Lower leg skin (tissue), 4 donors: ENCODE data around the gene CFDP1. TPM values are rescaled to one million over a fixed set of nuclear protein-coding genes. Genes with fewer than 3 reads are reported as not detected.

ENCODE experiments used
- DNase-seq, 2 donors: peaks; one replicate each; pipeline ENCODE4 v3.0.0-alpha.2; 2019; ENCODE audit warnings: low spot score in 2 of 2
- H3K4me3 ChIP-seq: fragments of 200-600 bp; sonication (generic); 2 replicates; pipeline ENCODE4 v1.5.1; 2017; ENCODE audit warnings: mild to moderate bottlenecking, low read depth; ENCODE audit not compliant: poor library complexity, severe bottlenecking
- POLR2A ChIP-seq, 2 donors: fragments of 450-650 bp; IDR thresholded peaks; one replicate each; pipeline ENCODE4 v1.6.1; 2016 to 2017; ENCODE audit warnings: antibody characterized with exemption in 2 of 2, mild to moderate bottlenecking in 1 of 2, moderate library complexity in 1 of 2
- WGBS, 2 donors: methylation state at CpG; one replicate each; pipeline ENCODE4 v1.1.5; 2018; 5-methylcytosine and 5-hydroxymethylcytosine counted together
- intact Hi-C: fragments of 100-400 bp; cut with DNase I; formaldehyde crosslinking; loops from one replicate; pipeline ENCODE4 v1.15.0; 2023; ENCODE audit warnings: low total_unique reads
- total RNA-seq, 4 donors: library from RNA; depleted of rRNA; stranded (reverse); fragments of >200 nt; gene quantifications; one replicate each; pipeline ENCODE4 v1.1.0, GENCODE V29; 2016
- TF ChIP-seq, protein P1 (sequence below), 3 donors: fragments of 450-650 bp; IDR thresholded peaks; one replicate each; pipeline ENCODE4 v1.5.1; 2016; ENCODE audit warnings: antibody characterized with exemption in 3 of 3, mild to moderate bottlenecking in 3 of 3, moderate library complexity in 2 of 3

Gene CFDP1
- total RNA-seq, 4 donors from 2014 or later, result 43.1 to 52.3 (median 49.5) TPM

DNA sequence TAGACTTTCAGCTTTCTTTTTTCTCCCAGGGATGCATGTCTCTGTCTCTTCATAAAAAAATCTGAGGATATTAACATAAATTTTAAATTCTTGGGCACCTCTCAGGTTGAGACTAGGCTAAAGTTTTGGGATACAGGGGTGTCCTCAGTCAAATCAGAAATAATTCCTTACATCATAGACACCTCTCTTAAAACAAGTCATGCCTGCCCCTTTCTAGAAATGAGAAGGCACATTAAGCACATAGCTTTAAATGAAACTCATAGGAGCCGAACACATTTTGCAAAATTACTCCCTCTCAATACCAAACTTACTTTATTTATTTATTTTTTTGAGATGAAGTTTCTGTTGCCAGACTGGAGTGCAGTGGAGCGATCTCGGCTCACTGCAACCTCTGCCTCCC lies 114.6 kb downstream of the CFDP1 start:
- no peak for TF ChIP-seq POLR2A (IDR thresholded peaks at IDR 0.05)
- TF ChIP-seq, protein P1, sequence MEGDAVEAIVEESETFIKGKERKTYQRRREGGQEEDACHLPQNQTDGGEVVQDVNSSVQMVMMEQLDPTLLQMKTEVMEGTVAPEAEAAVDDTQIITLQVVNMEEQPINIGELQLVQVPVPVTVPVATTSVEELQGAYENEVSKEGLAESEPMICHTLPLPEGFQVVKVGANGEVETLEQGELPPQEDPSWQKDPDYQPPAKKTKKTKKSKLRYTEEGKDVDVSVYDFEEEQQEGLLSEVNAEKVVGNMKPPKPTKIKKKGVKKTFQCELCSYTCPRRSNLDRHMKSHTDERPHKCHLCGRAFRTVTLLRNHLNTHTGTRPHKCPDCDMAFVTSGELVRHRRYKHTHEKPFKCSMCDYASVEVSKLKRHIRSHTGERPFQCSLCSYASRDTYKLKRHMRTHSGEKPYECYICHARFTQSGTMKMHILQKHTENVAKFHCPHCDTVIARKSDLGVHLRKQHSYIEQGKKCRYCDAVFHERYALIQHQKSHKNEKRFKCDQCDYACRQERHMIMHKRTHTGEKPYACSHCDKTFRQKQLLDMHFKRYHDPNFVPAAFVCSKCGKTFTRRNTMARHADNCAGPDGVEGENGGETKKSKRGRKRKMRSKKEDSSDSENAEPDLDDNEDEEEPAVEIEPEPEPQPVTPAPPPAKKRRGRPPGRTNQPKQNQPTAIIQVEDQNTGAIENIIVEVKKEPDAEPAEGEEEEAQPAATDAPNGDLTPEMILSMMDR (IDR thresholded peaks at IDR 0.05), result no peak
- H3K4me3 ChIP-seq, result no peak overlapping the region
- intact Hi-C loops, result no loop called here
- no peak for DNase-seq
- 97 to 98% methylated on average over 3 of the region's 3 CpGs for WGBS, 2 donors

- intact Hi-C loops, result no loop called here
- DNase-seq, result no peak
- 75 to 77% methylated on average over 4 of the region's 4 CpGs for WGBS, 2 donors
These were observed 115.8 kb downstream of the CFDP1 start for GRCh38 chr16:75317532-75317931.

DNA sequence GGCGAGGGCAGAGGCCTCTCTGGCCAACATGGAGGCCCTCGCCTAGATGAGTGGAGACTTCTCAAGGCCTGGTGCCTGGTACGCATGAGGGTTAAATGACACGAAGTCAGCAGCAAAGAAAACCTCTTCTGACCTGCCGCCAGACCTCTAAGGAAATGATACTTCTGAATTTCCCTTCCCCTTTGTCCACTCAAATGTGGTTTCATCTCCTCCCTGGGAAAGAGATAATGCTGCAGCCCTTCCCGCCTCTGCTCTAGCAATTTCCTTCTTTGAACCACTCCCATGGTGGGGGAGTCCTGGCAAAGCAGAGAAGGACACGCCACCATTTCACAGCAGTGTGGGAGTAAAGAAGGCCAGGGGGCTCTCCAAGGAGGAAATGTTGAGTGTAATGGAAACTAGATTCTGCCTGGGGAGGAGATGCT lies 116.2 kb downstream of the CFDP1 start:
- TF ChIP-seq, protein P1 (IDR thresholded peaks at IDR 0.05), result no peak
- no peak for TF ChIP-seq POLR2A (IDR thresholded peaks at IDR 0.05)
- no peak for DNase-seq
- H3K4me3 ChIP-seq, result no peak overlapping the region
- 72 to 77% methylated on average over 7 of the region's 7 CpGs for WGBS, 2 donors
- intact Hi-C loops, result no loop called here

More at GRCh38 chr16:75317532-75317931, 115.8 kb downstream of the CFDP1 start:
- no peak overlapping the region for H3K4me3 ChIP-seq
- no peak for TF ChIP-seq POLR2A (IDR thresholded peaks at IDR 0.05)
- TF ChIP-seq, protein P1 (IDR thresholded peaks at IDR 0.05), result no peak

- intact Hi-C loops, result no loop called here
- 93 to 96% methylated on average over 6 of the region's 6 CpGs for WGBS, 2 donors
- TF ChIP-seq POLR2A (IDR thresholded peaks at IDR 0.05), result no peak
- TF ChIP-seq, protein P1 (IDR thresholded peaks at IDR 0.05), result no peak
- no peak overlapping the region for H3K4me3 ChIP-seq
- DNase-seq, result no peak
These were observed 117.6 kb downstream of the CFDP1 start for GRCh38 chr16:75315539-75316306.

GRCh38 chr16:75312875-75313274 lies 120.4 kb downstream of the CFDP1 start:
- intact Hi-C loops, result no loop called here
- DNase-seq, result no peak
- H3K4me3 ChIP-seq, result no peak overlapping the region
- 80 to 97% methylated on average over 4 of the region's 4 CpGs for WGBS, 2 donors
- TF ChIP-seq POLR2A (IDR thresholded peaks at IDR 0.05), result no peak
- TF ChIP-seq, protein P1 (IDR thresholded peaks at IDR 0.05), result no peak
